ENCODE data around the gene TMEM38A. TPM values are rescaled to one million over a fixed set of nuclear protein-coding genes. Genes with fewer than 3 reads are reported as not detected.

The TMEM38A gene
- total RNA-seq, 4 donors from 2014 or later: 3.3 to 7.3 (median 3.6) TPM

- Histone ChIP-seq H3K36me3 (peaks cover 0 to 12% (median 0%) of the 10 kb centered on the region in 3 donors), H3K4me1 (peaks cover 0 to 85% (median 23%) of the 10 kb centered on the region in 4 donors), H3K9me3 (no peaks in the 10 kb centered on the region), H3K4me3 (no peak overlapping the region), H3K27me3 (no peaks in the 10 kb centered on the region), H3K27ac (no peak overlapping the region)
- WGBS, 2 donors: 88 to 96% methylated on average over 2 of the region's 2 CpGs
- DNase-seq (ENCODE audit: low spot score in 2 of 2): no peak
- TF ChIP-seq CTCF (IDR thresholded peaks at IDR 0.05) (no peak), EP300 (IDR thresholded peaks at IDR 0.05) (no peak)
Observed at GRCh38 chr19:16623066-16623465, 37.9 kb upstream of the TMEM38A start.

DNA sequence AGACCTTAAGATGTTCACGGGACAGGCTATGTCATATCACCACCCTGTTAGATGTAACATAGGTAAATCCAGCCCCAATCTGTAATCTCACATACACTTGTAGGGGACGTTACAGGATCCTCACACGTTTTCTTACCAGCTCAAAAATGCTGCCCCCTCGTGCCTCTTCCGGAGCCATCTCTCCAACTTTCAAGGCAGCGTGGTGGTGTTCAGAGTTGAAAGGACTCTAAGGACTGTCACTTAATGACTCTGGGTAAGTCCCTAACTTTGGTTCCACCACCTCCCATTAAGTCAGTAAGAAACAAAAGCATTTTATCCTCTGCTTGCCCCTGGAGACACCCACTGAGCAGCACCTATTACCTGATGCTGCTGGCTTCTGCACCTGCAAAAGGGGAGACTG lies 37.4 kb upstream of the TMEM38A start:
- H3K4me3 ChIP-seq: no peak overlapping the region
- no peaks in the 10 kb centered on the region for H3K9me3 ChIP-seq
- no peak for DNase-seq (ENCODE audit: low spot score in 2 of 2)
- H3K27ac ChIP-seq: no peak overlapping the region
- H3K27me3 ChIP-seq: no peaks in the 10 kb centered on the region
- 82 to 89% methylated on average over 6 of the region's 6 CpGs for WGBS, 2 donors
- peaks cover 0 to 80% (median 23%) of the 10 kb centered on the region in 4 donors for H3K4me1 ChIP-seq
- H3K36me3 ChIP-seq: peaks cover 0 to 12% (median 0%) of the 10 kb centered on the region in 3 donors
- TF ChIP-seq CTCF (IDR thresholded peaks at IDR 0.05): no peak
- TF ChIP-seq EP300 (IDR thresholded peaks at IDR 0.05): no peak
- TF ChIP-seq POLR2A (IDR thresholded peaks at IDR 0.05): no peak

DNA sequence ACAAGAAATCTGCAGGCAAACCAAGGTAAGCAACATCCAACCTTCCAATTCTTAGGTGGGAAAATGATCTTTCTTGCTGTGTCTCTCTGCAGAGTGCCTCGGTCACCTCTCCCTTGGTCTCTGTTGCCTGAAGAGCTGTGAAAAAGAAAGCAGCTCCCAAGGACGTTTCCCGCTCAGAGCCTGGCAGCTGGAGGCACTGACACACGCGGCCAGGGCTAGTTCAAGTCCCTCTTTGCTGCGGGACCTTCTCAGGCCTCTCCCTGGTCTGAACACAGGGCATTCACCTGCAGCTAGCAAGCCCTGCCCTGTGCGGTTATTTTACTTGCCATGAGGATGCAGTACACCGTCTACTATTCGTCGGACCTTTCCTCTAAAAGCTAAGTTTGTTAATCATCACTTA lies 36.7 kb upstream of the TMEM38A start:
- Histone ChIP-seq H3K27me3 (no peaks in the 10 kb centered on the region), H3K36me3 (peaks cover 0 to 12% (median 0%) of the 10 kb centered on the region in 3 donors), H3K9me3 (no peaks in the 10 kb centered on the region), H3K4me1 (peaks cover 0 to 79% (median 26%) of the 10 kb centered on the region in 4 donors), H3K4me3 (no peak overlapping the region), H3K27ac (no peak overlapping the region)
- 82 to 85% methylated on average over 10 of the region's 10 CpGs for WGBS, 2 donors
- no peak for DNase-seq (ENCODE audit: low spot score in 2 of 2)
- no peak for TF ChIP-seq POLR2A (IDR thresholded peaks at IDR 0.05)
- TF ChIP-seq EP300 (IDR thresholded peaks at IDR 0.05): no peak
- no peak for TF ChIP-seq CTCF (IDR thresholded peaks at IDR 0.05)

DNA sequence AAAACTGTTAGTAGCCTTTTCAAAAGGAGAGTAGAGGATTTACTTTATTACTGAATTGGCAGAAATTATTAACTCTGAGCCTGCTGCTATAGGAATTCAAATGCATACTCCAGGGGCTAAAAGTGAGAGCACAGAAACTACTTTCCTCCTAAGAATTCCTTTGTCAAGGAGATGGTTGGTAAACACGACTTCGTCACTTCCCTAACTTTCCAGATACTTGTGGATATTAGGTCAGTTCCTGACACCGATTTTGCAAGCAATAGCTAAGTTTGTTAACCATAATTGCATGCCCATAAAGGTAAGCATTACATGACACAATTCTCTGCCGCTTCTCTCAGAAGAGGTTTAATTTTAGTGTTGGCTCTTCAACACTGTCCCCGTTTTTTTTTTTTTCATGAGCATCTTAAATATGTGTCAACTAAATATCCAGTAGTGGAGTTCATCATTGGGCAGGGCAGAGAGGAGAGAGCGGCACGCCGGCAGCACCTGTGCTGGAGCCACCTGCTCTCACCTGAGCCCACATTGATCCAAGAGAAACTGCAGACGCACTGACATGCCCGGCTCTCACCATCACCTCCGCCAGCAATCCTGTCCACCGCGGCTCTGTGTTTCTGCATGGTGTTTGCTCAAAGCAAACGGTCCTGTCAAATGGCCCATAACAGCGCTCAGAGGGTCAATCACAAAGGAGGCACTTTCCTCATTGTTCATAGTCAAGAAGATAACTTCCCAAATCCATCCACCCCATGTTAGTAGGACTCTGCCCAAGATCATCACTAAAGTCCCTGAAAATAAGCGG lies 35.6 kb upstream of the TMEM38A start:
- Histone ChIP-seq H3K4me1 (peaks cover 0 to 76% (median 23%) of the 10 kb centered on the region in 4 donors), H3K4me3 (no peak overlapping the region)
- 80 to 81% methylated on average over 16 of the region's 16 CpGs for WGBS, 2 donors

More for the DNA sequence above, 35.6 kb upstream of the TMEM38A start:
- H3K27ac ChIP-seq: no peak overlapping the region
- H3K27me3 ChIP-seq: no peaks in the 10 kb centered on the region
- no peak for DNase-seq (ENCODE audit: low spot score in 2 of 2)
- no peak for TF ChIP-seq CTCF (IDR thresholded peaks at IDR 0.05)
- TF ChIP-seq POLR2A (IDR thresholded peaks at IDR 0.05): no peak
- TF ChIP-seq EP300 (IDR thresholded peaks at IDR 0.05): no peak
- no peaks in the 10 kb centered on the region for H3K9me3 ChIP-seq
- peaks cover 0 to 12% (median 0%) of the 10 kb centered on the region in 3 donors for H3K36me3 ChIP-seq
